Loucy (cell line): ENCODE data around the gene ELL.

Experiments
- H2AFZ ChIP-seq: fragments of 200-600 bp; sonication (generic); 2 replicates; pipeline ENCODE4 v1.6.0; 2016; ENCODE audit warnings: antibody characterized with exemption, mild to moderate bottlenecking, low read length, moderate library complexity
- H3F3A ChIP-seq: fragments of 200-600 bp; 2 replicates; pipeline ENCODE4 v1.6.0; 2016; ENCODE audit warnings: antibody characterized with exemption, low read depth, mild to moderate bottlenecking
- H3K27me3 ChIP-seq: fragments of 200-600 bp; sonication (generic); 2 replicates; pipeline ENCODE4 v1.6.1; 2014; ENCODE audit warnings: low read length, mild to moderate bottlenecking; ENCODE audit not compliant: insufficient read depth, poor library complexity, severe bottlenecking
- H3K36me3 ChIP-seq: fragments of 200-600 bp; sonication (generic); 2 replicates; pipeline ENCODE4 v1.6.1; 2016; ENCODE audit warnings: low read length; ENCODE audit not compliant: insufficient read depth
- H3K4me1 ChIP-seq: fragments of 200-600 bp; sonication (generic); 2 replicates; pipeline ENCODE4 v1.5.1; 2014; ENCODE audit warnings: low read length, mild to moderate bottlenecking; ENCODE audit not compliant: insufficient read depth, poor library complexity, severe bottlenecking
- H3K4me2 ChIP-seq: fragments of 200-600 bp; sonication (generic); 2 replicates; pipeline ENCODE4 v1.6.0; 2014; ENCODE audit warnings: antibody characterized with exemption, low read length, low read depth, mild to moderate bottlenecking; ENCODE audit not compliant: poor library complexity, severe bottlenecking
- H3K4me3 ChIP-seq: fragments of 200-600 bp; sonication (generic); 2 replicates; pipeline ENCODE4 v1.5.1; 2014; ENCODE audit warnings: low read length, mild to moderate bottlenecking, mixed read lengths; ENCODE audit not compliant: poor library complexity, severe bottlenecking
- H3K79me2 ChIP-seq: fragments of 200-600 bp; sonication (generic); 2 replicates; pipeline ENCODE4 v1.6.1; 2014; ENCODE audit warnings: low read length; ENCODE audit not compliant: insufficient read depth
- H3K9ac ChIP-seq: fragments of 200-600 bp; sonication (generic); 2 replicates; pipeline ENCODE4 v1.6.0; 2014; ENCODE audit warnings: mild to moderate bottlenecking, low read depth, low read length, moderate library complexity; ENCODE audit not compliant: poor library complexity, severe bottlenecking
- H3K9me2 ChIP-seq: fragments of 200-600 bp; sonication (generic); replicated peaks from 2 replicates; pipeline ENCODE4 v1.6.1; 2016; ENCODE audit warnings: low read depth, low read length, mixed read lengths
- H3K9me3 ChIP-seq: fragments of 200-600 bp; sonication (generic); 2 replicates; pipeline ENCODE4 v1.6.1; 2014; ENCODE audit warnings: mild to moderate bottlenecking, antibody characterized with exemption, low read length, low read depth; ENCODE audit not compliant: insufficient read depth
- H4K20me1 ChIP-seq: fragments of 200-600 bp; sonication (generic); 2 replicates; pipeline ENCODE4 v1.6.0; 2014; ENCODE audit warnings: antibody characterized with exemption, low read length, mild to moderate bottlenecking; ENCODE audit not compliant: insufficient read depth, poor library complexity, severe bottlenecking
- EZH2phosphoT487 ChIP-seq: fragments of 200-600 bp; IDR thresholded peaks from 2 replicates; pipeline ENCODE4 v1.6.1; 2018; ENCODE audit warnings: antibody characterized with exemption, mild to moderate bottlenecking, moderate library complexity, borderline replicate concordance
- TF ChIP-seq, protein P1 (sequence below): fragments of 200-600 bp; sonication (generic); conservative IDR thresholded peaks from 2 replicates; pipeline ENCODE4 v1.5.1; 2014; ENCODE audit warnings: mild to moderate bottlenecking, antibody characterized with exemption, low read length

The ELL gene

DNA sequence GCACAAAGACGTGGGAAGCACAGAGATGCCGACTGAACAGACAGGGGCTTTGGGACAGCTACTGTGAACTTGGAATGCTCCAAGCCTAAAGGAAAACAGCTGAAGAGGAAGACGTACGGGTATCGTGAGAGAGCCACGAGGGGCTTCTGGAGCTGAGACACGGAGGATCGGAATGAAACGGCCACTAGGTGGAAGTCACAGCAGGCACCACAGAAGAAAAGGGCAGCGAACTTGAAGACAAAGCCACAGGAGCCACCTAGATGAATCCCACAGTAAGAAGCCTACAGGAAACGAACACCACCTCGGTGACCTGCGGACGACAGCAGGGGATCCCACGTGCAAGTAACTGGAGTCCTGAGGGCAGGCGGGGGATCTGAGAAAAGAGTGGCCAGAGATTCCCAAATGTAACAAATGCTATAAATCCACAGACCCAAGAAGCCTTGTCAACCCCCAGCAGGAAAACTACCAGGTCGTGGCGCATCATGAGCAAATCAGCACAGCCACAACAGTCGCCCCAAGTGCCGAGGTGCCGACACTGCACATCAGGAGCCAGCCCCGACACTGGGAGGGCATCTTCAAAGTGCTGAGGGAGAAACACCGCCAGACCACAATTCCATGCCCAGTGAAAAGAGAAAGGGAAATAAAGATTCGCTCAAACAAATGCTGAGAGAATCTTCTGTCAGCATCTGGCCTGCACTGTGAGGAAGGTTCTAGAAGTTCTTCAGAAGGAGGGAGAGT lies 44.7 kb downstream of the ELL start:
- H3K4me3 ChIP-seq: no peak overlapping the region
- H3K9me3 ChIP-seq: no peaks in the 10 kb centered on the region
- H3K9ac ChIP-seq: no peak overlapping the region
- H3K4me1 ChIP-seq: peaks cover 10% of the 10 kb centered on the region
- no peaks in the 10 kb centered on the region; the same call in 1 of the 2 replicates for H3K36me3 ChIP-seq
- H2AFZ ChIP-seq: no peak overlapping the region
- TF ChIP-seq EZH2phosphoT487: no peak
- TF ChIP-seq, protein P1, sequence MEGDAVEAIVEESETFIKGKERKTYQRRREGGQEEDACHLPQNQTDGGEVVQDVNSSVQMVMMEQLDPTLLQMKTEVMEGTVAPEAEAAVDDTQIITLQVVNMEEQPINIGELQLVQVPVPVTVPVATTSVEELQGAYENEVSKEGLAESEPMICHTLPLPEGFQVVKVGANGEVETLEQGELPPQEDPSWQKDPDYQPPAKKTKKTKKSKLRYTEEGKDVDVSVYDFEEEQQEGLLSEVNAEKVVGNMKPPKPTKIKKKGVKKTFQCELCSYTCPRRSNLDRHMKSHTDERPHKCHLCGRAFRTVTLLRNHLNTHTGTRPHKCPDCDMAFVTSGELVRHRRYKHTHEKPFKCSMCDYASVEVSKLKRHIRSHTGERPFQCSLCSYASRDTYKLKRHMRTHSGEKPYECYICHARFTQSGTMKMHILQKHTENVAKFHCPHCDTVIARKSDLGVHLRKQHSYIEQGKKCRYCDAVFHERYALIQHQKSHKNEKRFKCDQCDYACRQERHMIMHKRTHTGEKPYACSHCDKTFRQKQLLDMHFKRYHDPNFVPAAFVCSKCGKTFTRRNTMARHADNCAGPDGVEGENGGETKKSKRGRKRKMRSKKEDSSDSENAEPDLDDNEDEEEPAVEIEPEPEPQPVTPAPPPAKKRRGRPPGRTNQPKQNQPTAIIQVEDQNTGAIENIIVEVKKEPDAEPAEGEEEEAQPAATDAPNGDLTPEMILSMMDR: peak; percentile 28; the same call in 1 of the 2 replicates
- peaks cover 86% of the 10 kb centered on the region for H3K79me2 ChIP-seq
- no peaks in the 10 kb centered on the region for H3F3A ChIP-seq
- no peaks in the 10 kb centered on the region for H3K27me3 ChIP-seq
- no peak overlapping the region for H3K4me2 ChIP-seq
- H3K9me2 ChIP-seq: no peaks in the 10 kb centered on the region
- peaks cover 14% of the 10 kb centered on the region for H4K20me1 ChIP-seq

DNA sequence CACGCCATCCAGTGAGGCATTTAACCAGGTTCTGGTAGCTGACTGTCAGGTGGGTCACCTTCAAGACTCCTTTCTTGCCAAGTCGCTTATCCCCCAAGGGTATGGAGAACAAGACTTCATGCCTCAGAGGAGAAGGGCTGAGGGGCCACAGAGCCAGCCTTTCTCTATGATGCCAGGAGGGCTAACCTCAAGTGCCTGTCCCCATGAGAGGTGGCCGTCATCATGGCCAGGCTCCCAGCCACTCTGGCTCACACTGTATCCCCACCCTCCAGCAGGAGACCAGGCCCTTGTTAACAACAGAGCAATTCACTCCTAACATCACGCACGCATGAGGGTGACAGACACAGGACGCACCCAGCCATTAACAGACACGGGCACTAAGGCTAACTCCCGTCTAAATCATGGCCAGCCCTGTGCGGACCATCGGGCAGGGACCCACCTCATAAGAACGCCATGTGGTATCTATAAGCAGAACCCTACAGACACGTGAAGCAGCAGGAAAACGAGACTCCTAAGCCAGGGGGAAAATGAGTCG lies 45.3 kb downstream of the ELL start:
- H4K20me1 ChIP-seq: peaks cover 14% of the 10 kb centered on the region
- no peak overlapping the region for H3K4me2 ChIP-seq
- H3K9ac ChIP-seq: no peak overlapping the region
- peaks cover 10% of the 10 kb centered on the region for H3K4me1 ChIP-seq
- H2AFZ ChIP-seq: no peak overlapping the region
- no peak overlapping the region for H3K4me3 ChIP-seq
- no peaks in the 10 kb centered on the region for H3K27me3 ChIP-seq
- H3K79me2 ChIP-seq: peaks cover 82% of the 10 kb centered on the region
- no peaks in the 10 kb centered on the region for H3F3A ChIP-seq
- TF ChIP-seq, protein P1: no peak
- no peak for TF ChIP-seq EZH2phosphoT487
- H3K9me3 ChIP-seq: no peaks in the 10 kb centered on the region
- no peaks in the 10 kb centered on the region for H3K9me2 ChIP-seq
- peaks cover under 1% of the 10 kb centered on the region; the same call in 1 of the 2 replicates for H3K36me3 ChIP-seq

DNA sequence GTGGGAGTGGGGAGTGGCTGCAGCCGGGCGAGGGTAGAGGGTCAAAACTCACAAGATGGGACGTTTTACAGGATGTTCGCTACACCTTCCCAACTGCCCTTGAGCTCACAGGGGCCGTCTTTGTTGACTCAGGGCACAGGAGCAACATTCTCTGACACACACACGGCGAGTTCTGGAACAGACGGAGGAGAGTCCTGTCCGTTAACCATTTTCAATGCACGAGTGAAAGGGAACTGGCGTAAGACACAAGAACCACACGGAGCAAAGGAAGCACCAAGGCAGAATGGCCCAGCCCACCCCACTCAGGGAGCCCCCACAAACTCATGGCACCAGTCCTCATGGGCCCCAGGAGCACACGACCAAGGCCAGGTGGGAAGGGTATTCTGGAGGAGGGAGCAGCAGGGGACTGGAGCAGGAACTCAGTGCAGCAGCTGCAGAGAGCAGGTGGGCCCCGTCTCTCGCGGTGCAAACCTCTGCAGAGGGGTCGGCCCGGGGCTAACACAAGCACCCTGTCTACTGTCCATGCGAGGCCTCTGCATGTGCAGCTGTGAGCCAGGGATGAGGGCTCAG lies 46.0 kb downstream of the ELL start:
- Histone ChIP-seq H3K79me2 (peaks cover 75% of the 10 kb centered on the region; the same call in 1 of the 2 replicates), H3K4me2 (no peak overlapping the region), H3K4me3 (no peak overlapping the region), H3K9ac (no peak overlapping the region), H3F3A (no peaks in the 10 kb centered on the region), H3K9me2 (no peaks in the 10 kb centered on the region), H3K27me3 (no peaks in the 10 kb centered on the region), H3K36me3 (peaks cover 6% of the 10 kb centered on the region; the same call in 1 of the 2 replicates), H2AFZ (no peak overlapping the region), H3K4me1 (peaks cover 10% of the 10 kb centered on the region), H3K9me3 (no peaks in the 10 kb centered on the region), H4K20me1 (peaks cover 14% of the 10 kb centered on the region)
- TF ChIP-seq, protein P1: no peak
- TF ChIP-seq EZH2phosphoT487: no peak
